Gastroesophageal sphincter (tissue), 3 donors: Measurements from ENCODE around the gene GSTM1.

Source experiments
- EP300 ChIP-seq: sonication (generic); formaldehyde crosslinking; IDR thresholded peaks from one replicate; pipeline ENCODE4 v1.6.1; 2017; ENCODE audit warnings: antibody characterized with exemption, mild to moderate bottlenecking
- POLR2A ChIP-seq, 2 donors: fragments of 450-650 bp; IDR thresholded peaks; one replicate each; pipeline ENCODE4 v1.6.1; 2017; ENCODE audit warnings: antibody characterized with exemption in 2 of 2, mild to moderate bottlenecking in 2 of 2, moderate library complexity in 1 of 2
- POLR2AphosphoS5 ChIP-seq: sonication (generic); formaldehyde crosslinking; IDR thresholded peaks from one replicate; pipeline ENCODE4 v1.6.1; 2017; ENCODE audit warnings: antibody characterized with exemption
- TF ChIP-seq, protein P1 (sequence below), 4 experiments: fragments of 200-600 bp in 2 of 4; fragments of 450-650 bp in 2 of 4; sonication (generic) in 1 of 4; IDR thresholded peaks; one replicate each; pipeline ENCODE4 v1.5.1; 2017 to 2019; ENCODE audit warnings: antibody characterized with exemption in 4 of 4, mild to moderate bottlenecking in 2 of 4, moderate library complexity in 2 of 4

DNA sequence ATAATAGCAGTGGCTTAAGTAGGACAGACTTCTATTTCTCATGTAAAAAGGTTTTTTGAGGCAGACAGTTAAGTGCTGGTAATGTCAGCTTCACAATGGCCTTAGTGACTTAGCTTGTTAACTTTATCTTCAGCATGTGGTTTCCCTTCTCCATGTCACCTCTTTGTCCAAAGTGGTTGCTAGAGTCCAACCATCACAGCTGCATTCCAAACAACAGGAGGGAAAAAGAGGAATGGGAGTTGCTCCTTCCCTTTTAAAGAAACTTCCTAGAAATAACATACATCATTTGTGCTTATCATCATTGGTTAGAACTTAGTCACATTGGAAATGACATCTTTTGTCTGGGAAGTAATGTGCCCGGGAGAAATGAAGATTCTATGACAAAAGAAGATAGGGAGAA is 34.4 kb downstream of the GSTM1 start:
- TF ChIP-seq, protein P1, sequence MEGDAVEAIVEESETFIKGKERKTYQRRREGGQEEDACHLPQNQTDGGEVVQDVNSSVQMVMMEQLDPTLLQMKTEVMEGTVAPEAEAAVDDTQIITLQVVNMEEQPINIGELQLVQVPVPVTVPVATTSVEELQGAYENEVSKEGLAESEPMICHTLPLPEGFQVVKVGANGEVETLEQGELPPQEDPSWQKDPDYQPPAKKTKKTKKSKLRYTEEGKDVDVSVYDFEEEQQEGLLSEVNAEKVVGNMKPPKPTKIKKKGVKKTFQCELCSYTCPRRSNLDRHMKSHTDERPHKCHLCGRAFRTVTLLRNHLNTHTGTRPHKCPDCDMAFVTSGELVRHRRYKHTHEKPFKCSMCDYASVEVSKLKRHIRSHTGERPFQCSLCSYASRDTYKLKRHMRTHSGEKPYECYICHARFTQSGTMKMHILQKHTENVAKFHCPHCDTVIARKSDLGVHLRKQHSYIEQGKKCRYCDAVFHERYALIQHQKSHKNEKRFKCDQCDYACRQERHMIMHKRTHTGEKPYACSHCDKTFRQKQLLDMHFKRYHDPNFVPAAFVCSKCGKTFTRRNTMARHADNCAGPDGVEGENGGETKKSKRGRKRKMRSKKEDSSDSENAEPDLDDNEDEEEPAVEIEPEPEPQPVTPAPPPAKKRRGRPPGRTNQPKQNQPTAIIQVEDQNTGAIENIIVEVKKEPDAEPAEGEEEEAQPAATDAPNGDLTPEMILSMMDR (IDR thresholded peaks at IDR 0.05), result no peak
- TF ChIP-seq POLR2A (IDR thresholded peaks at IDR 0.05), result no peak
- TF ChIP-seq EP300, result no peak
- no peak for TF ChIP-seq POLR2AphosphoS5
